Natural killer cell treated with Interleukin-12 subunit alpha and Interleukin-12 subunit beta and Interleukin-15 and Interleukin-18, amount 100 ng/mL, for 72 hours (primary cell): ENCODE data around the gene PTPRA. TPM values are rescaled to one million over a fixed set of nuclear protein-coding genes. Genes with fewer than 3 reads are reported as not detected.

Source experiments
- ATAC-seq, 2 donors: fragments of 150-1000 bp; cut with Tn5 transposase in 1 of 2; sonication (Bioruptor Pico), chemical (Tn5 transposase) in 1 of 2; 2 replicates each; pipeline ENCODE4 v1.10.0; 2021
- DNase-seq: peaks from one replicate; pipeline ENCODE4 v3.0.0; 2022; ENCODE audit warnings: low spot score
- H3K27ac Mint-ChIP-seq, 2 donors: 1 replicate in 1 of 2; 2 replicates in 1 of 2; pipeline ENCODE4 v1.8.0; 2022; ENCODE audit warnings: mixed read lengths in 2 of 2, mild to moderate bottlenecking in 1 of 2, moderate library complexity in 1 of 2
- H3K27me3 Mint-ChIP-seq, 2 donors: 1 replicate in 1 of 2; 2 replicates in 1 of 2; pipeline ENCODE4 v1.8.0; 2022; ENCODE audit warnings: mixed read lengths in 2 of 2
- H3K36me3 Mint-ChIP-seq: one replicate; pipeline ENCODE4 v1.8.0; 2022; ENCODE audit warnings: mixed read lengths
- H3K4me1 Mint-ChIP-seq, 2 donors: 1 replicate in 1 of 2; 2 replicates in 1 of 2; pipeline ENCODE4 v1.8.0; 2022; ENCODE audit warnings: low read depth in 2 of 2, mixed read lengths in 2 of 2, mild to moderate bottlenecking in 1 of 2
- H3K4me3 Mint-ChIP-seq: one replicate; pipeline ENCODE4 v1.8.0; 2022; ENCODE audit warnings: mixed read lengths
- H3K9me3 Mint-ChIP-seq: 2 replicates; pipeline ENCODE4 v1.8.0; 2022; ENCODE audit warnings: mixed read lengths
- total RNA-seq, 2 donors: library from RNA; stranded (reverse); gene quantifications; one replicate each; pipeline ENCODE4 v1.2.3, GENCODE V29; 2022

Gene PTPRA
- total RNA-seq, 2 donors from 2014 or later = 50.4 to 76.0 TPM

GRCh38 chr20:2838847-2839671, 34.2 kb upstream of the PTPRA start:
- DNase-seq (no peak), ATAC-seq (no peak)
- peak overlapping the region; percentile 81 to 92 for H3K27ac Mint-ChIP-seq
- H3K36me3 Mint-ChIP-seq = peaks cover 27% of the 10 kb centered on the region
- no peaks in the 10 kb centered on the region for H3K9me3 Mint-ChIP-seq
- no peaks in the 10 kb centered on the region for H3K27me3 Mint-ChIP-seq
- H3K4me1 Mint-ChIP-seq = peaks cover 23 to 42% of the 10 kb centered on the region in 2 donors
- peak overlapping the region; percentile 91 for H3K4me3 Mint-ChIP-seq

- peaks cover 27% of the 10 kb centered on the region for H3K36me3 Mint-ChIP-seq
- H3K9me3 Mint-ChIP-seq = no peaks in the 10 kb centered on the region
- peak overlapping the region; percentile 81 to 92 for H3K27ac Mint-ChIP-seq
- peaks cover 30 to 49% of the 10 kb centered on the region in 2 donors for H3K4me1 Mint-ChIP-seq
- H3K27me3 Mint-ChIP-seq = no peaks in the 10 kb centered on the region
- peak overlapping the region; percentile 91 for H3K4me3 Mint-ChIP-seq
- ATAC-seq = no peak
- no peak for DNase-seq
Observed at GRCh38 chr20:2839732-2840137, 33.5 kb upstream of the PTPRA start.

- peak within 1 kb of the TSS; percentile 91 for H3K4me3 Mint-ChIP-seq
- DNase-seq = peak; percentile 92
- no peaks in the 10 kb centered on the region for H3K9me3 Mint-ChIP-seq
- no peaks in the 10 kb centered on the region for H3K27me3 Mint-ChIP-seq
- H3K4me1 Mint-ChIP-seq = peaks cover 35 to 55% of the 10 kb centered on the region in 2 donors
- H3K36me3 Mint-ChIP-seq = peaks cover 30% of the 10 kb centered on the region
- ATAC-seq = peak; percentile 97 to 98
- peak within 1 kb of the TSS; percentile 89 to 92 for H3K27ac Mint-ChIP-seq
Observed at GRCh38 chr20:2840138-2840966, 32.9 kb upstream of the PTPRA start, which contains the start of the genes PCED1A and VPS16. Gene PCED1A (minus strand): TSS chr20:2840655. CDS start chr20:2839912, 743 bp downstream. Gene VPS16 (plus strand): TSS chr20:2840745. CDS start chr20:2840775, 30 bp downstream.

GRCh38 chr20:2840967-2841531, 32.2 kb upstream of the PTPRA start:
- H3K27ac Mint-ChIP-seq = peak overlapping the region; percentile 89 to 92
- peak overlapping the region; percentile 90 for H3K4me3 Mint-ChIP-seq
- H3K36me3 Mint-ChIP-seq = peaks cover 30% of the 10 kb centered on the region
- H3K4me1 Mint-ChIP-seq = peaks cover 39 to 61% of the 10 kb centered on the region in 2 donors
- H3K9me3 Mint-ChIP-seq = no peaks in the 10 kb centered on the region
- ATAC-seq (peak; percentile 67 to 69), DNase-seq (peak; percentile 88)
- H3K27me3 Mint-ChIP-seq = no peaks in the 10 kb centered on the region

- Mint-ChIP-seq H3K27me3 (no peaks in the 10 kb centered on the region), H3K36me3 (peaks cover 16% of the 10 kb centered on the region), H3K4me1 (peaks cover 45 to 51% of the 10 kb centered on the region in 2 donors), H3K4me3 (peak overlapping the region; percentile 32), H3K9me3 (no peaks in the 10 kb centered on the region), H3K27ac (peak overlapping the region; percentile 70 to 72)
- ATAC-seq (peak; percentile 76 to 82), DNase-seq (no peak)
Observed at GRCh38 chr20:2845607-2846006, 27.7 kb upstream of the PTPRA start.

GRCh38 chr20:2846698-2847097, 26.6 kb upstream of the PTPRA start:
- H3K4me3 Mint-ChIP-seq = peak overlapping the region; percentile 46
- H3K27me3 Mint-ChIP-seq = no peaks in the 10 kb centered on the region
- no peaks in the 10 kb centered on the region for H3K9me3 Mint-ChIP-seq
- ATAC-seq (no peak), DNase-seq (no peak)
- peaks cover 47 to 49% of the 10 kb centered on the region in 2 donors for H3K4me1 Mint-ChIP-seq
- peaks cover 12% of the 10 kb centered on the region for H3K36me3 Mint-ChIP-seq
- peak overlapping the region; percentile 9 to 70 for H3K27ac Mint-ChIP-seq

- H3K36me3 Mint-ChIP-seq = peaks cover 12% of the 10 kb centered on the region
- no peak for DNase-seq
- peak overlapping the region; percentile 9 to 70 for H3K27ac Mint-ChIP-seq
- H3K4me1 Mint-ChIP-seq = peaks cover 54 to 60% of the 10 kb centered on the region in 2 donors
- no peak overlapping the region for H3K4me3 Mint-ChIP-seq
- no peaks in the 10 kb centered on the region for H3K27me3 Mint-ChIP-seq
- no peak for ATAC-seq
- H3K9me3 Mint-ChIP-seq = no peaks in the 10 kb centered on the region
Observed at GRCh38 chr20:2847802-2848201, 25.5 kb upstream of the PTPRA start.

- peak overlapping the region in 1 of 2 donors; percentile 49 for H3K27ac Mint-ChIP-seq
- ATAC-seq (peak in 1 of 2 donors; percentile 17), DNase-seq (no peak)
- H3K27me3 Mint-ChIP-seq = no peaks in the 10 kb centered on the region
- H3K4me1 Mint-ChIP-seq = peaks cover 52 to 54% of the 10 kb centered on the region in 2 donors
- H3K36me3 Mint-ChIP-seq = peaks cover 5% of the 10 kb centered on the region
- H3K4me3 Mint-ChIP-seq = peak overlapping the region; percentile 21
- no peaks in the 10 kb centered on the region for H3K9me3 Mint-ChIP-seq
Observed at GRCh38 chr20:2849529-2849928, 23.8 kb upstream of the PTPRA start.

- no peak for DNase-seq
- H3K4me3 Mint-ChIP-seq = peak overlapping the region; percentile 71
- no peak for ATAC-seq
- H3K27ac Mint-ChIP-seq = peak overlapping the region; percentile 49 to 69
- no peaks in the 10 kb centered on the region for H3K27me3 Mint-ChIP-seq
- no peaks in the 10 kb centered on the region for H3K36me3 Mint-ChIP-seq
- H3K4me1 Mint-ChIP-seq = peaks cover 44% of the 10 kb centered on the region in 2 donors
- no peaks in the 10 kb centered on the region for H3K9me3 Mint-ChIP-seq
Observed at GRCh38 chr20:2851086-2851485, 22.2 kb upstream of the PTPRA start.

- Mint-ChIP-seq H3K36me3 (no peaks in the 10 kb centered on the region), H3K27me3 (no peaks in the 10 kb centered on the region), H3K4me1 (peaks cover 4 to 26% of the 10 kb centered on the region in 2 donors), H3K27ac (no peak overlapping the region), H3K4me3 (no peak overlapping the region), H3K9me3 (no peaks in the 10 kb centered on the region)
- ATAC-seq (no peak), DNase-seq (no peak)
Observed at GRCh38 chr20:2858591-2858990, 14.7 kb upstream of the PTPRA start.

GRCh38 chr20:2859330-2860121, 13.8 kb upstream of the PTPRA start:
- H3K27ac Mint-ChIP-seq = no peak overlapping the region
- H3K36me3 Mint-ChIP-seq = no peaks in the 10 kb centered on the region
- H3K9me3 Mint-ChIP-seq = no peaks in the 10 kb centered on the region
- ATAC-seq = no peak
- no peak for DNase-seq
- H3K4me3 Mint-ChIP-seq = no peak overlapping the region
- no peaks in the 10 kb centered on the region for H3K27me3 Mint-ChIP-seq
- H3K4me1 Mint-ChIP-seq = peaks cover 5 to 31% of the 10 kb centered on the region in 2 donors

GRCh38 chr20:2864626-2865025, 8.7 kb upstream of the PTPRA start:
- DNase-seq (no peak), ATAC-seq (no peak)
- peak overlapping the region in 1 of 2 donors; percentile 73 for H3K27ac Mint-ChIP-seq
- H3K36me3 Mint-ChIP-seq = no peaks in the 10 kb centered on the region
- H3K9me3 Mint-ChIP-seq = no peaks in the 10 kb centered on the region
- H3K4me1 Mint-ChIP-seq = peaks cover 36 to 55% of the 10 kb centered on the region in 2 donors
- H3K4me3 Mint-ChIP-seq = no peak overlapping the region
- H3K27me3 Mint-ChIP-seq = no peaks in the 10 kb centered on the region

- H3K36me3 Mint-ChIP-seq = no peaks in the 10 kb centered on the region
- H3K4me1 Mint-ChIP-seq = peaks cover 36 to 51% of the 10 kb centered on the region in 2 donors
- ATAC-seq (no peak), DNase-seq (no peak)
- H3K27me3 Mint-ChIP-seq = no peaks in the 10 kb centered on the region
- H3K27ac Mint-ChIP-seq = peak overlapping the region; percentile 59 to 73
- no peaks in the 10 kb centered on the region for H3K9me3 Mint-ChIP-seq
- peak overlapping the region; percentile 32 for H3K4me3 Mint-ChIP-seq
Observed at GRCh38 chr20:2865101-2865500, 8.2 kb upstream of the PTPRA start.
